NCI-H2196 (cell line): ENCODE results near the gene AGPAT4.

Experiments
- DNase-seq: peaks from one replicate; lab custom pipeline; 2025; ENCODE audit not compliant: unreplicated experiment; lab: John Stamatoyannopoulos, UW

AGPAT4 gene

GRCh38 chr6:161284653-161285052 is 10.8 kb upstream of the AGPAT4 start:
- DNase-seq: no peak

GRCh38 chr6:161281092-161281491 is 7.2 kb upstream of the AGPAT4 start:
- DNase-seq: no peak

DNA sequence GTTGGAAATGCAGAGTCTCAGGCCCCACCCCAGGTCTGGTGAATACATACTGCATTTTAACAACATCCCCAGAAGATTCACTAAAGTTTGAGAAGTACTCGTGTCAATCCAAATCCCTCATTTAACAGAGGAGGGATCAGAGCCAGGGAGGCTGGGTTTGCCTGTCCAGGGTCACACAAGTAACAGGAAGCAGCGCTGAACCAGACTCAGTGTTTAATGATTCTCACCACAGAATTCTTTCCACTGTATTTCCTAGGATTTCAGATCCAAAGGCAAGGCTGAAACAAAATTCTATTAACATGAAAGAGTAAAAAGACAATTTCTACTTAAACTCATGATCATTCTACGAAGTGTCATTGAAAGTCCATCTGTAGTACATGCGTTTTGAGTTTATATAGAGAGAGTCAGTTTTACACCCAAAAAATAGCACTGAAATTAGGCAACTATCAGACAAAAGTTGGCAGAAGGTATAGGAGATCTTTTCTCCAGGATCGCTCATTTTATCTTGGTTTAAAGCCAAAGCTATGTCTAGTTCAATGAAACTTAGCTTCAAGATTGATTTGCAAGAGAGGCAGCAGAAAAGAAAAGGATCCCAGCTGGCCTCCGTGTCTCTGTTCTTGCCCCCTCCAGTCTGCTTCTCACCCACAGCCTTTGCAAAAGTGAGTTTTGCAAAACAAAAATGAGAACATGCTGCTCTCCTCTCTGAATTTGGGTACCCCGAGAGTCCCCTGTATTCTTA is 6.0 kb upstream of the AGPAT4 start:
- DNase-seq: no peak

DNA sequence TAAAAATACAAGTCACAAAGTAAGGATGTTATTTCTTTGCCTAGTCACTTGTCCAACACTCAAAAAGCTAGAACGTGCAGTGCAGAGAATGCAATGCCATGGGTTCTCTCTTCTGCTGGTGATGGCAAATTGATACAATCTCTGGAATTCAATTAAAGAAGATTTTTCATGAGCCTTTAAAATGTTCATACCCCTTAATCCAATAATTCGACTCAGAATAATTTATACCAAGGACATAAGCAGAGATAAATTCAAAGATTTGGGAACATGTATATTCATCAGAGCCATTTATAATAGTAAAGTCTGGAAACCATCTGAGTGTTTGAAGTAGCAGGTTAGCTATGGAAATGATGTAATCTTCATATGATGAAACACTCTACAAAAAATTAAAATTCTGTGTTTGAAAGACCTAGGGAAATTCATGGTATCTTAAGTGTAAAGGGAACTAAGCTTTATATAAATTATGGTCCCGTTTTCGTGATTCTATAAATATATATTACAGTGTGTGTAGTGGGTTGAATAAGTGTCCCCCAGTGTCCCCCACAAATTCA is 2.8 kb upstream of the AGPAT4 start:
- no peak for DNase-seq

- DNase-seq: no peak
Observed at GRCh38 chr6:161274898-161275297, 1.0 kb upstream of the AGPAT4 start.

GRCh38 chr6:161274488-161274858 is 612 bp upstream of the AGPAT4 start:
- no peak for DNase-seq

DNA sequence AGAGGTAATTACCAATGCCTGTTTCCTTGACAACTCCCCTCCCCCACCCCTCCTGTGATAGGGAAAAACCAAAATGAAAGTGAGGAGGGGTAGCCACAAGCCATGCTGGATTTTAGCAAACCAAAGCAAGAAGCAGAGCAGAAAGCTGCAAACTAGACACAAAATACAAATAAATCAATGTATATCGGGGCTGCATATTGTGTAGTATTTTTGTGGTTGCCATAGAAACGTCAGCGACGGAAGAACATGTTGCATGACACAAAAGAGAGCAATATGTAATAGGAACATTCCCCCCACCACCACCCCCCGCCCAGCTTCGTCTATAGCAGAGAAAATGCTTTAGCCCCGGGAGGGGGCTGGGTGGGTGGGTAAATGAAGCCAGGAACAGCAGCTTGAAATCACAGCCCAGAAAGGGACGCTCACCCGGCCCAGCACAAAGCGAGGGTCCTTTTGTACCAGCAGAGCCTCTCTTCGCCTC is 548 bp downstream of the AGPAT4 start:
- peak; percentile 1 for DNase-seq

GRCh38 chr6:161272635-161273273 is 1.1 kb downstream of the AGPAT4 start:
- DNase-seq: no peak

DNA sequence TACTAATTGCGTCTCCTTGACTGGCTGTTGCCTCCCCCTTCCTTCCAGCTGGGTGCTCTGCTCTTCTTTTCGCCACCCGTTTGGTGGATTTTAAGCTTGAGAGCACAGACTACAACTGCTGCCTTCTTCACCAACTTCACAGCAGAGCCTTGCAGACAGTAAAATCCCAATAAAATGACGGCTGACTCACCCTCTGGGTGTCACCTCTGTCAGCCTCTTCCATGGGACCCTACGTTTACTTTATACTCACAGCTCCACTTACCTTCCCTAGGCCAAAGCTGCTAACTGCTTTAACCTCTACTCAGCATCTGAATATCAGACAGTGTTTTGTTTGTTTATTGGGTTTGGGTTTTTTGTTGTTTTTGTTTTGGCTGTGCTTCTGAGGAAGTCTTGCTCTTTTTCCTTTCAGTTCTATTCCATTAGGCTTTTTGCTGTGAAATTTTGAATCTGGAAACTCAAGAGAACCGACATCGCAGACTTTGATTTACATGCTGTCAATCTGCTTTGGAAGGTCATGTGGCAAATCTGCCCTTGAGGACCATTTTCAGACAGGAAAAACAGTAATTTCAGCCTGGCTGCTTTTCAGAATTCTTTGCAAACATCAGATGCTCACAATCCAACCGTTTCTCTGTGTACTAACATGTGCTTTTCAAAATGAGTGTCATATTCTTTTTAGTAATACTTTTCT is 2.4 kb downstream of the AGPAT4 start:
- DNase-seq: no peak

DNA sequence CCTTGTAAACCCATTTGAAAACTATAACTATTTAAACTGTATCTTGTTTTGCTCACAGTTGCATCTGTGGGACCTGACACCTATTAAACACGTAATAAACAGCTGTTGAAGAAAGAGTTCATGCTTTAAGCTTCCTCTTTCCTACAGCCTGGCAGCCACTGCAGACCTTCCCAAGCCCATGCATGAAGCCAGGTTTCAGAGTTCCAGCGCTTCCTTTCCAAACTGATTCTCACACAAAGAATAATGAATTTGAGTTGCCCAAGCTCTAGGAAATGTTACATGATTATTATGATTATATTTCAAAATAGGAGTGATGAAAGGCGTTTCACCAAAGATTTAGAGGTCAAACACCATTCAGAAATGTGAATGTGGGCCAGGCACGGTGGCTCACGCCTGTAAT is 3.7 kb downstream of the AGPAT4 start:
- DNase-seq: no peak

DNA sequence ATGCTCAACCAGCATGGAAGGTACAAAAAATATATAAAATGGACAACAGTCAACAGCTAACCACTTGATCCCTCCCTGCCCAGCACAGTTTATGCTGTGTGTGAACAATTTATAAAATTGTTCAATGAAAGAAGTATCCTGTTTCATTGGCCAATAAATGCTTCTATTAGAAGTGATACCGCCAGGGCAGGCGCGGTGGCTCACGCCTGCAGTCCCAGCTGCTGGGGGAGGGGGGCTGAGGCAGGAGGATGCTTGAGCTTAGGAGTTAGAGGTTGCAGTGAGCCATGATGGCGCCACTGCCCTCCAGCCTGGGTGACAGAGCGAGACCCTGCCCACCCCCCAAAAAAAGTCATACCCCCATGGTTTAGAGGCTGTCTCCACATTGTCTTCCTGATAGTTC is 4.6 kb downstream of the AGPAT4 start:
- no peak for DNase-seq

- DNase-seq: no peak
Observed at GRCh38 chr6:161268531-161269210, 5.2 kb downstream of the AGPAT4 start.

DNA sequence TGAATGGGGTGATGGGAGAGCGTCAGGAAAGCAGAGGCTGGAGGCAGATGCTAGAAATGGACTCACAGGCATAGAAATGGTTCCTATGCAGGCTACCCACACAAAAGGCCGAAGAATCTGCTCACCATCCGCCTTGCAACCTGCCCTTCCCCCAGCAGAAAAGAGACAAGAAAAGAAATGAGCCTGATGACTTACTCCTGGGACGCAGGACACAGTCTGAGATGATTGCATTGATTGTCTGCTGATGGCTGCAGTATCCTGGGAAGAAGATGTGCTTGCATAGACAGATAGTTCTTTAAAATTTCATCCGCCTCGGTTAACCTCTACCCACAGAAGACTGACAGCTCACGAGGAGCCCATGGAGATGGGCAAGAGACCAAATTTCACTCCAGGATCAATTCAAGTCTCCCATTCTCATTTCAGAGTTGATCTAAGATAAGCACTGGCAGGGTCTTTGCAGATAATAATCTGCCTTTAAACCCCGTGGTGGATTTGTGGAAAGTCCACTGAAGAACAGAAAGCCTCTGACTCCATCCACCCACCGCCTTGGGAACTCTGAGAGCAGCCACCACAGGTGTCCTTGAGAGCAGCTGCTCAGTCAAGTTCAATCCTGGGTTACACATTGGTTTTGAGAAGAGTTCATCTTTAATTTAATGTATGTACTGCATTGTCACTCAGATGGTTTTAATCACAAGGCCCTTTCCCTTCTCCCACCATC is 7.2 kb downstream of the AGPAT4 start:
- no peak for DNase-seq

DNA sequence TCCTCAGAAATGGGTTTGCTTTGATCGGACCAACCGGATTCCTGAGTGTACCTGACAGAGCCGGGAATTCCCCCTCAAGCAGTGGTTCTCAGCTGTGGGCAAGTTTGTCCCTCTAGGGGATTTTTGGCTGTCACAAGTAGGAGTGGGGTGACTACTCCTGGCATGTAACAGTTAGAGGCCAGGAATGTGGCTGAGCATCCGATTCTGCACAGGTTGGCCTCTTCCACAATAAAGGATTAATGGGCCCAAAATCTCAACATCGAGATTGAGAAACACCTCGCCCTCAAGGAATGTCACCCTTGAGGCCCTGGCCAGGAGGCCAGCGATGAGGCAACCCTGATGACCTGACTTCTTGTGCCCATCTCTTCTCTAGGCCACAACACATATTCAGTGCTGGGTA is 7.9 kb downstream of the AGPAT4 start:
- DNase-seq: no peak

DNA sequence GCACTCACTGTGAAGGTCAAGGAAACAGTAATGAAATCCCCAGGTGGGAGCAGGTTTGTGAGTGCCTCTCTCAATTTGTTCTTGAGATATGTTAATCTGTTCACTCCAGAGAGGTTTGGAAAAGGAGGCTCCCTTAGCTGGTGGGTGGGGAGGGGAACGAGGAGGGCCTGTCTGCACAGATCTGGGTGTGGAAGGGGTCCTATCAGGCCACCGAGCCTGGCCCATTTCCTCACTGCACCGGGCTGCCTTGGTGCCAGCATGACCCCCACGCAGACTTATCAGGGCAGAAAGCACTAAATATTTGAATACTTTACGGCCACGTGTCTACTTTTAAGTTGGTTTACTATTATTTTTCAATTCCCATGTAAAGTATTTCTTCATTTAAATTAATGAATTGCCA is 8.3 kb downstream of the AGPAT4 start:
- DNase-seq: no peak

DNA sequence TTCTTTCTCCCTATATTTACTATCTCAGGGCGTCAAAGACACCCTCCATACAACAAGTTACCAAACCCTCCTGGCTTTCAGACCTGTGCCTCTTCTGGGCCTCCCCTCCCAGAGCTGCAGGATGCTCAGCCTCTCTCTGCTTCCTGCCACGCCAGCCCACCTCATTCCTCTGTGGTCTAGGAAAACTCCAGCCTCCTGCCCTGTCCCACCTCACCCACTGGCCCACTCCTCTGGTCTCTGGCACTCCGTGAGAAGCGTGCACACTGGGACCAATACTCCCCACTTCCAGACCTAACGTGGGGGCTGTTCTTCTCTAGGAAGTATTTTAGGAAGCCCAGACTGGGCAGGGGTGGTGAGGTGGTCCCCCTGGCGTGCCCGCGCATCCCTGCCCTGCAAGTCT is 9.7 kb downstream of the AGPAT4 start:
- no peak for DNase-seq

GRCh38 chr6:161261816-161262215 is 12.0 kb downstream of the AGPAT4 start:
- DNase-seq: no peak

- DNase-seq: no peak
Observed at GRCh38 chr6:161261325-161261724, 12.5 kb downstream of the AGPAT4 start.

DNA sequence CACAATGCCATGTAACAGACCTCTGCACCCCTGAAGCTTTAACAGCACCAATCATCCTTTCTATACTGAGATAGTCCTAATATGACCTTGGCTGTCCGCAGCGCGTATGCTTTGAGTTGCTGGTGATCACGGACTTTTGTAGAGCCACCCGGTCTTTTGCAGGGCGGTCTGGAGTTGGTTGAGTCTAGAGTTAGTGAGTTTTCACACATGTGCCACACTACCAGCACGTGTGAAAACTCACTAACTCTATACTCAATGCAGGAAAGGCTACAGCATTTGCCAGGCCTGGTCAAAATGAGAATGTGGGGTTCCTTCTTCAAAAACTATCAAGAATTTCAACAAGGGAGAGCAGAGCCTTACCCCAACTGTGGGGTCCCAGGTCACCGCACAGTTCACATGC is 14.6 kb downstream of the AGPAT4 start:
- no peak for DNase-seq

DNA sequence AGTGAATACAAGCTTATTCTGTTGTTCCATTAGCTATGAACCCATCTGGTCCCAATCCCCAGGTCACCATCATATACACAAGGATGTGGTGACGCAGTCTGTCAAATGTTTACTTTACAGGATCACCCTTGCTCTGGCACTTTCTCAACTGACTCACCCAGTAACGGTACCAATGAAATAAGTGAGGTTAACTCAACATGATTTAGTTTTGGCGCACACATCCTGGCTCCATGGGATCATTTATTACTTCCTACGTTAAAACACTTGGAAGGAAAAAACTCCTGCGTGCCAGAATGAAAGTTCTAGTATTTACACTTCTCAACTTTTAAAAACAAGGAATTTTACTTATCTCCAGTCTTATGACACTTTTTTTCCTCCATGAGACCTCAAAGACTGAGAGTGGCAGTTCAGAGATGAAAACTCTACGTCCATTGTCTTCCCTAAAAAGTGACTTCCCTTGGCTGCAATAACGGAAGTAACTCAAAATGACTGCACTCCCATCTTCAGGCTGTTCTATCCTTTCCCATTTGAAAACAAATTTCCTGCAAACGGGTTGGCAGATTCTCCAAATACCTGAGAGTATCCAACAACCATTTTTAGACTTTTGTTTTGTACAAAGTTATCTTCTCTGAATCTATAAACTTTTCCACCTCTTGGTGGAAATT is 15.9 kb downstream of the AGPAT4 start:
- no peak for DNase-seq
